H1 (cell line): ENCODE data around the gene RNU7-1. TPM values are rescaled to one million over a fixed set of nuclear protein-coding genes. Genes with fewer than 3 reads are reported as not detected.

Experiments
- CTCF ChIA-PET: fragments of 300-600 bp; sonication (Branson Sonifier 250); formaldehyde crosslinking; loops from one replicate; lab custom pipeline; 2021; ENCODE audit not compliant: partially characterized antibody; lab: Charles Lee
- POLR2A ChIA-PET: fragments of 300-600 bp; sonication (Branson Sonifier 250); formaldehyde crosslinking; loops from one replicate; lab custom pipeline; 2021; ENCODE audit warnings: inconsistent platforms; ENCODE audit not compliant: partially characterized antibody; lab: Charles Lee
- DNase-seq, 2 experiments: peaks; one replicate each; pipeline versions ENCODE4 v3.0.0 to v3.0.0-alpha.2; 2010 to 2022; ENCODE audit warnings: low spot score in 2 of 2, low read depth in 1 of 2, mixed read lengths in 1 of 2
- FAIRE-seq: peaks from 2 replicates; lab custom pipeline; 2011; peaks lifted over from hg19 to GRCh38; lab: Jason Lieb, UNC
- H2AFZ ChIP-seq: 2 replicates; pipeline ENCODE4 v1.8.1; 2012; ENCODE audit warnings: low read length, inconsistent platforms
- H2AK5ac ChIP-seq: 2 replicates; pipeline ENCODE4 v1.6.1; 2013; ENCODE audit warnings: low read depth, low read length
- H2BK120ac ChIP-seq: replicated peaks from 2 replicates; pipeline ENCODE3; 2013; ENCODE audit warnings: low read depth, low read length, inconsistent platforms
- H2BK12ac ChIP-seq: 2 replicates; pipeline ENCODE4 v1.6.1; 2013; ENCODE audit warnings: low read depth, low read length
- H2BK15ac ChIP-seq: 2 replicates; pipeline ENCODE4 v1.6.1; 2013; ENCODE audit warnings: low read length
- H2BK20ac ChIP-seq: 2 replicates; pipeline ENCODE4 v1.6.1; 2013; ENCODE audit warnings: low read length
- H2BK5ac ChIP-seq: 2 replicates; pipeline ENCODE4 v1.6.1; 2013; ENCODE audit warnings: low read depth, low read length
- H3K14ac ChIP-seq: 2 replicates; pipeline ENCODE4 v1.6.1; 2013; ENCODE audit warnings: inconsistent platforms; ENCODE audit not compliant: insufficient read length
- H3K18ac ChIP-seq: 2 replicates; pipeline ENCODE4 v1.6.1; 2013; ENCODE audit warnings: low read length; ENCODE audit errors: extremely low read depth
- H3K23ac ChIP-seq: 2 replicates; pipeline ENCODE4 v1.6.1; 2013; ENCODE audit warnings: inconsistent platforms; ENCODE audit not compliant: insufficient read length
- H3K23me2 ChIP-seq: 2 replicates; pipeline ENCODE4 v1.6.1; 2013; ENCODE audit warnings: low read depth, low read length
- H3K27ac ChIP-seq: 2 replicates; pipeline ENCODE4 v1.6.1; 2011; ENCODE audit warnings: low read depth, low read length, inconsistent platforms
- H3K27me3 ChIP-seq, 4 experiments: replicated peaks in 1 of 4; 1 replicate in 1 of 4; 2 replicates in 3 of 4; pipeline versions ENCODE4 v1.6.1 to v1.8.1; 2011 to 2013; ENCODE audit warnings: low read length in 3 of 4, mild to moderate bottlenecking in 3 of 4, inconsistent platforms in 2 of 4, mixed read lengths in 2 of 4, moderate library complexity in 1 of 4; ENCODE audit not compliant: control insufficient read depth in 3 of 4, insufficient read depth in 3 of 4; ENCODE audit errors: extremely low read depth in 1 of 4
- H3K36me3 ChIP-seq, 4 experiments: 2 replicates each; pipeline versions ENCODE4 v1.6.1 to v1.8.1; 2011 to 2013; ENCODE audit warnings: mild to moderate bottlenecking in 4 of 4, low read length in 3 of 4, moderate library complexity in 2 of 4, control low read depth in 1 of 4, inconsistent platforms in 1 of 4; ENCODE audit not compliant: insufficient read depth in 4 of 4, control insufficient read depth in 2 of 4
- H3K4ac ChIP-seq: replicated peaks from 2 replicates; pipeline ENCODE3; 2013; ENCODE audit warnings: low read length, low read depth, mixed read lengths, inconsistent platforms; ENCODE audit not compliant: insufficient read length
- H3K4me1 ChIP-seq, 4 experiments: replicated peaks in 1 of 4; 1 replicate in 1 of 4; 2 replicates in 3 of 4; pipeline versions ENCODE4 v1.6.1 to v1.8.1; 2011 to 2013; ENCODE audit warnings: low read length in 3 of 4, inconsistent platforms in 2 of 4, mixed read lengths in 1 of 4; ENCODE audit not compliant: insufficient read depth in 4 of 4, control insufficient read depth in 3 of 4
- H3K4me2 ChIP-seq, 2 experiments: 2 replicates each; pipeline versions ENCODE4 v1.6.1 to v1.8.1; 2011 to 2013; ENCODE audit warnings: low read depth in 2 of 2, low read length in 2 of 2, control low read depth in 1 of 2, inconsistent platforms in 1 of 2, mild to moderate bottlenecking in 1 of 2; ENCODE audit not compliant: insufficient read depth in 1 of 2
- H3K4me3 ChIP-seq, 4 experiments: fragments of 200-600, 300-600 bp in 1 of 4; sonication (generic), shearing (Covaris generic), sonication (Bioruptor Twin) in 1 of 4; 2 replicates each; pipeline versions ENCODE4 v1.5.1 to v1.8.1; 2011 to 2016; ENCODE audit warnings: low read length in 4 of 4, low read depth in 3 of 4, control low read depth in 2 of 4, inconsistent platforms in 2 of 4, mild to moderate bottlenecking in 2 of 4, mixed read lengths in 1 of 4, moderate library complexity in 1 of 4; ENCODE audit not compliant: insufficient read depth in 2 of 4; ENCODE audit errors: extremely low read depth in 1 of 4
- H3K56ac ChIP-seq: replicated peaks from 2 replicates; pipeline ENCODE3; 2013; ENCODE audit warnings: low read depth, mild to moderate bottlenecking, mixed read lengths, low read length, inconsistent platforms; ENCODE audit not compliant: insufficient read length
- H3K79me1 ChIP-seq: 2 replicates; pipeline ENCODE4 v1.6.1; 2013; ENCODE audit warnings: low read depth, low read length, control low read depth
- H3K79me2 ChIP-seq, 2 experiments: 2 replicates each; pipeline versions ENCODE4 v1.6.1 to v1.8.1; 2012 to 2013; ENCODE audit warnings: low read length in 2 of 2, mild to moderate bottlenecking in 2 of 2, inconsistent platforms in 1 of 2; ENCODE audit not compliant: insufficient read depth in 2 of 2, control insufficient read depth in 1 of 2
- H3K9ac ChIP-seq, 4 experiments: replicated peaks in 1 of 4; 1 replicate in 1 of 4; 2 replicates in 3 of 4; pipeline versions ENCODE4 v1.6.1 to v1.8.1; 2011 to 2013; ENCODE audit warnings: low read depth in 3 of 4, low read length in 3 of 4, control low read depth in 2 of 4, mild to moderate bottlenecking in 2 of 4, moderate library complexity in 2 of 4, inconsistent platforms in 1 of 4; ENCODE audit errors: extremely low read depth in 1 of 4
- H3K9me3 ChIP-seq, 2 experiments: 2 replicates each; pipeline versions ENCODE4 v1.6.1 to v1.8.1; 2012 to 2013; ENCODE audit warnings: mild to moderate bottlenecking in 2 of 2, moderate library complexity in 2 of 2, control low read depth in 1 of 2, inconsistent platforms in 1 of 2, low read depth in 1 of 2, low read length in 1 of 2, mixed read lengths in 1 of 2; ENCODE audit not compliant: insufficient read depth in 2 of 2
- H4K20me1 ChIP-seq, 2 experiments: replicated peaks in 1 of 2; 2 replicates each; pipeline versions ENCODE3 to v1.8.1; 2011 to 2013; ENCODE audit warnings: inconsistent platforms in 2 of 2, low read length in 2 of 2, mild to moderate bottlenecking in 1 of 2; ENCODE audit not compliant: insufficient read depth in 2 of 2, control insufficient read depth in 1 of 2
- H4K5ac ChIP-seq: 2 replicates; pipeline ENCODE4 v1.6.1; 2013; ENCODE audit warnings: low read length, low read depth, mixed read lengths, inconsistent platforms; ENCODE audit not compliant: insufficient read length
- H4K8ac ChIP-seq: 2 replicates; pipeline ENCODE4 v1.8.0; 2013; ENCODE audit warnings: mild to moderate bottlenecking, moderate library complexity, low read length, inconsistent platforms; ENCODE audit not compliant: insufficient read depth; ENCODE audit errors: extremely low read depth
- H4K91ac ChIP-seq: replicated peaks from 2 replicates; pipeline ENCODE3; 2013; ENCODE audit warnings: low read length, mixed read lengths, inconsistent platforms; ENCODE audit not compliant: insufficient read length
- CBX8 ChIP-seq: fragments of 300-800, 300-1000 bp; sonication (generic); IDR thresholded peaks from 2 replicates; pipeline ENCODE4 v1.7.1; 2016; ENCODE audit warnings: low read depth, low read length, borderline replicate concordance
- E2F6 ChIP-seq: IDR thresholded peaks from 2 replicates; pipeline ENCODE4 v1.6.1; 2012; ENCODE audit warnings: inconsistent platforms
- GABPA ChIP-seq: IDR thresholded peaks from 2 replicates; pipeline ENCODE4 v1.6.1; 2011; ENCODE audit warnings: mild to moderate bottlenecking, low read length, moderate library complexity, borderline replicate concordance; ENCODE audit not compliant: insufficient read depth
- PHF8 ChIP-seq: fragments of 200-600 bp; sonication (generic); conservative IDR thresholded peaks from 2 replicates; pipeline ENCODE4 v1.7.1; 2012; ENCODE audit warnings: low read depth, mild to moderate bottlenecking, inconsistent platforms, low read length, moderate library complexity
- POLR2AphosphoS5 ChIP-seq: IDR thresholded peaks from 2 replicates; pipeline ENCODE4 v1.6.1; 2011; ENCODE audit warnings: low read depth, low read length
- RAD21 ChIP-seq, 2 experiments: IDR thresholded peaks in 1 of 2; conservative IDR thresholded peaks in 1 of 2; 2 replicates each; pipeline ENCODE4 v1.6.1; 2011; ENCODE audit warnings: low read depth in 2 of 2, low read length in 2 of 2, improper control_type of control experiment in 1 of 2, inconsistent platforms in 1 of 2, mild to moderate bottlenecking in 1 of 2, moderate library complexity in 1 of 2
- RXRA ChIP-seq: IDR thresholded peaks from 2 replicates; pipeline ENCODE4 v1.6.1; 2011; ENCODE audit warnings: low read depth, mild to moderate bottlenecking, low read length, moderate library complexity; ENCODE audit not compliant: insufficient read depth
- TAF7 ChIP-seq: optimal IDR thresholded peaks from 2 replicates; pipeline ENCODE3; 2011; ENCODE audit warnings: low read depth, mild to moderate bottlenecking, inconsistent platforms, low read length, moderate library complexity, borderline replicate concordance
- TBP ChIP-seq: IDR thresholded peaks from 2 replicates; pipeline ENCODE4 v1.6.1; 2011; ENCODE audit warnings: low read depth, low read length, improper control_type of control experiment
- TCF12 ChIP-seq: IDR thresholded peaks from 2 replicates; pipeline ENCODE4 v1.6.1; 2011; ENCODE audit warnings: low read depth, mild to moderate bottlenecking, low read length
- USF2 ChIP-seq: IDR thresholded peaks from 2 replicates; pipeline ENCODE4 v1.6.1; 2011; ENCODE audit warnings: low read length, improper control_type of control experiment
- WGBS, 2 experiments: shearing (Covaris generic) in 1 of 2; methylation state at CpG; one replicate each; pipeline versions ENCODE4 v1.1.6 to v1.1.7; 2013 to 2015; ENCODE audit warnings: low lambda C conversion rate in 2 of 2, mixed read lengths in 2 of 2, inconsistent platforms in 1 of 2, low coverage in 1 of 2, missing lambda C conversion rate in 1 of 2; ENCODE audit not compliant: insufficient replicate concordance in 2 of 2, insufficient coverage in 1 of 2, insufficient read length in 1 of 2; ENCODE audit errors: extremely low coverage in 1 of 2, missing lambda C conversion rate in 1 of 2; 5-methylcytosine and 5-hydroxymethylcytosine counted together
- polyA plus RNA-seq, 7 experiments: library from polyadenylated mRNA; depleted of rRNA in 3 of 7; stranded (reverse) in 5 of 7; unstranded in 2 of 7; fragments of >200 nt in 5 of 7; fragments of 200-250 nt in 2 of 7; gene quantifications; 1 replicate in 5 of 7; 2 replicates in 1 of 7; 4 replicates in 1 of 7; pipeline versions ENCODE4 v1.2.1 to v1.2.3, GENCODE V29; 2011 to 2013; ENCODE audit warnings: missing spikeins in 2 of 7, mixed read lengths in 2 of 7
- total RNA-seq: library from RNA; stranded (reverse); fragmentation: NEBNext Ultra II Directional; extraction: Animal tissue kit (Norgen Biotek cat#: 25700); gene quantifications from 2 replicates; pipeline ENCODE4 v1.2.1, GENCODE V29; 2021

The RNU7-1 gene
- total and polyA plus RNA-seq, 2 of the 8 experiments (the other 6 are each of a cell fraction or from before 2014, with no cell fraction given): not detected

GRCh38 chr12:6947615-6948014 is 4.0 kb downstream of the RNU7-1 start:
- CTCF ChIA-PET: interaction anchor here (0.6 to 20.2 kb wide), 10 partner anchors 13 to 197 kb away, joined by 3 to 277 read pairs (median 7); partner anchors contain the start of genes ATN1, C1RL, SPSB2 and TPI1
- H3K23me2 ChIP-seq: peaks cover 11% of the 10 kb centered on the region
- no peak overlapping the region for H3K23ac ChIP-seq
- WGBS, 2 experiments: 92% methylated on average over 7 of the region's 8 CpGs; no CpG with 5 or more reads in 1 of the 2 experiments
- no peak overlapping the region for H4K5ac ChIP-seq
- 0 out of 2 replicates have a peak overlapping the region, but pooled peaks have one; percentile 26 for H2AK5ac ChIP-seq
- no peak overlapping the region for H2BK5ac ChIP-seq
- no peaks in the 10 kb centered on the region for H4K20me1 ChIP-seq
- no peak overlapping the region for H3K27ac ChIP-seq
- DNase-seq (no peak), FAIRE-seq (no peak)
- H3K4me1 ChIP-seq: peaks cover 6 to 30% (median 17%) of the 10 kb centered on the region in 4 experiments
- no peak overlapping the region for H2BK120ac ChIP-seq
- POLR2A ChIA-PET: interaction anchor here (1.8 to 44.0 kb wide), 5 partner anchors 21 to 161 kb away, joined by 4 to 1596 read pairs (median 442); partner anchors contain the start of genes ATN1, C1RL, CDCA3 and EMG1
- H2BK20ac ChIP-seq: no peak overlapping the region
- peaks cover 5% of the 10 kb centered on the region for H3K79me1 ChIP-seq
- H3K9ac ChIP-seq: no peak overlapping the region
- H4K91ac ChIP-seq: no peak overlapping the region
- H3K36me3 ChIP-seq: no peaks in the 10 kb centered on the region
- TF ChIP-seq E2F6: no peak
- TF ChIP-seq TCF12: no peak
- no peak for TF ChIP-seq TAF7
- TF ChIP-seq PHF8: no peak
- TF ChIP-seq RXRA: no peak
- TF ChIP-seq GABPA: no peak
- no peak for TF ChIP-seq POLR2AphosphoS5
- TF ChIP-seq USF2: no peak
- no peak for TF ChIP-seq CBX8
- TF ChIP-seq TBP: no peak
- no peak for TF ChIP-seq RAD21 (IDR thresholded peaks at IDR 0.05 in 1 of 2, conservative IDR thresholded peaks at IDR 0.05 in 1 of 2; ENCODE audit: low read depth in 2 of 2, low read length in 2 of 2)
- no peak overlapping the region for H4K8ac ChIP-seq
- H2BK12ac ChIP-seq: no peak overlapping the region
- no peak overlapping the region for H2AFZ ChIP-seq
- no peak overlapping the region for H3K56ac ChIP-seq
- no peak overlapping the region for H3K4ac ChIP-seq
- H3K14ac ChIP-seq: no peak overlapping the region
- no peaks in the 10 kb centered on the region; a peak in 1 of 4 replicates for H3K79me2 ChIP-seq
- H3K4me3 ChIP-seq: no peak overlapping the region
- H3K9me3 ChIP-seq: no peaks in the 10 kb centered on the region
- no peak overlapping the region for H3K18ac ChIP-seq
- no peak overlapping the region for H2BK15ac ChIP-seq
- peak overlapping the region in 1 of 2 experiments; percentile 56; a peak in 1 of 4 replicates for H3K4me2 ChIP-seq
- no peaks in the 10 kb centered on the region for H3K27me3 ChIP-seq
